ENCODE results near the gene PLXNB3. TPM values are rescaled to one million over a fixed set of nuclear protein-coding genes. Genes with fewer than 3 reads are reported as not detected.
"Not testable (repeated sequence)": the region's sequence is repeated elsewhere in the genome, so short reads cannot be mapped to it uniquely, and the experiment has no call there.

Gene PLXNB3
- total RNA-seq (2014; rRNA removed; shearing (Covaris generic); ENCODE audit: low replicate concordance): 1.7 and 2.5 TPM in 2 replicates

- DNase-seq (ENCODE audit: low read depth): peak; percentile 67
- in situ Hi-C loops (cut with HindIII; ENCODE audit: low pct_unique_long_range_greater_than_20kb, low sequenced_read_pairs): no loop called here
Measured at GRCh38 chrX:153763989-153764755, at the start of gene PLXNB3. Gene PLXNB3, plus strand, starts transcription at chrX:153764249. Its CDS starts 1,287 bp downstream, at chrX:153765536.

DNA sequence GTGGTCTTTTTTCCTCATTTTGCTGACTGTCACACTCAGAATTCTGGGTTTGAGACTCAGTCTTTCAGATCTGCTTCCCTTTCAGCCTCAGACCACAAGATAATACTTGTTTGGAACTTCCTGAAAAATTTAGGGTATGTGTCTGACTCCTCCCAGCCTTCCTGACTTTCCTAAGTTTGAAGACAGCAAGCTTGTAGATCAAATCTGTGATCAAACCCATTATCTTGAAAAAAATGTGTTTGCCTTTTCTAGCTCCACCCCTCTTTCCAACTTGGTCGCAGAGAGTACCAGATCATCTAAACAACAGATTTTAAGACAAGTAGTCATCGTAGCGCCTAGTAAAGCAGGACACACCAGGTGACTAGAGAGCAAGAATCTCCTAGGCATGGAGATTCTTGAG, 49.8 kb upstream of the PLXNB3 start:
- DNase-seq (ENCODE audit: low read depth): no peak
- in situ Hi-C loops (cut with HindIII; ENCODE audit: low pct_unique_long_range_greater_than_20kb, low sequenced_read_pairs): no loop called here

DNA sequence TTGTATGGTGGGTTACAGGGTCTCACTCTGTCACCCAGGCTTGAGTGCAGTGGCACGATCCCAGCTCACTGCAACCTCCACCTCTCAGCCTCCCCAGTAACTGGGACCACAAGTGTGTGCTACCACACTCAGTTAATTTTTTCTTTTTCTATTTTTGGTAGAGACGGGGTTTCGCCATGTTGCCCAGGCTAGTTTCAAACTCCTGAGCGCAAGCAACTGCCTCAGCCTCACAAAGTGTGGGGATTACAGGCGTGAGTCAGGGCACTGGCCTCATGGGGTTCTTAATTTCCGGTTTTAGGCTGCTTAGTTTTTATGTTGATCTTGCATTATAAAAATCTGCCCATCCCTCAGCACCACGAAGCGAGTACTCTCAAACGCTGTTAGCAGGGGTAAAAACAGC, 46.6 kb upstream of the PLXNB3 start:
- in situ Hi-C loops (cut with HindIII; ENCODE audit: low pct_unique_long_range_greater_than_20kb, low sequenced_read_pairs): no loop called here
- DNase-seq (ENCODE audit: low read depth): no peak

- DNase-seq (ENCODE audit: low read depth): no peak
- in situ Hi-C loops (cut with HindIII; ENCODE audit: low pct_unique_long_range_greater_than_20kb, low sequenced_read_pairs): no loop called here
Measured at GRCh38 chrX:153719238-153719637, 44.8 kb upstream of the PLXNB3 start.

GRCh38 chrX:153719701-153720100, 44.3 kb upstream of the PLXNB3 start:
- in situ Hi-C loops (cut with HindIII; ENCODE audit: low pct_unique_long_range_greater_than_20kb, low sequenced_read_pairs): no loop called here
- DNase-seq (ENCODE audit: low read depth): no peak

DNA sequence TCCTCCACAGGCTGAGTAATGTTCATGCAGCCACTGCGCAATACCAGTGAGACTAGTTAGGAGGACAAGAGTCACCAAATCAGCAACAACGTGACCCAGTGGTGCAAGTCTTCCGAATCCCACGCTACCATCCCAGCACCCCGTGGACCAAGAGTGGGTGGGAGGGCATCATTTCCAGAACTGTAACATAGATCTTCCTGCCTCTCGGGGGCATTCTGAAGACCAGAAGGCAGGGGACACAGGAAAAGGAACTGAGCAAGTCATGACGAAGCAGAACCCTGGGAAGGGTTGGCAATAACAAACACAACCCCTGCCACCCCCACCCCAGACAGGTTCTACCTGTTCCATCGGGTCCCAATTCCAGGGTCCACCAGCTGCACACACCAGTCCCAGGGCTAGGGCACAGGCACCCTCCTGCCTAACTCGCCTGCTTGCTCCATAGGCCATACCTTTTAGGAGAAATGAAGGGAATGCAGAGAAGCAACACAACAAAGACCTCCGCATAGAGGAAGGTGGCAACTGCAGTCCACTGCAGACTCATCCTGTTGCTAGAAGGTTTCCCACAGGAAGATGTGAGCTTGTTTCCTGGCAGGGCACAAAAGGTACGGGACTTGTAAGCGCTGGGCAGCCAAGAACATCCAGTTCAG, 41.2 kb upstream of the PLXNB3 start:
- no peak for DNase-seq (ENCODE audit: low read depth)
- in situ Hi-C loops (cut with HindIII; ENCODE audit: low pct_unique_long_range_greater_than_20kb, low sequenced_read_pairs): no loop called here

DNA sequence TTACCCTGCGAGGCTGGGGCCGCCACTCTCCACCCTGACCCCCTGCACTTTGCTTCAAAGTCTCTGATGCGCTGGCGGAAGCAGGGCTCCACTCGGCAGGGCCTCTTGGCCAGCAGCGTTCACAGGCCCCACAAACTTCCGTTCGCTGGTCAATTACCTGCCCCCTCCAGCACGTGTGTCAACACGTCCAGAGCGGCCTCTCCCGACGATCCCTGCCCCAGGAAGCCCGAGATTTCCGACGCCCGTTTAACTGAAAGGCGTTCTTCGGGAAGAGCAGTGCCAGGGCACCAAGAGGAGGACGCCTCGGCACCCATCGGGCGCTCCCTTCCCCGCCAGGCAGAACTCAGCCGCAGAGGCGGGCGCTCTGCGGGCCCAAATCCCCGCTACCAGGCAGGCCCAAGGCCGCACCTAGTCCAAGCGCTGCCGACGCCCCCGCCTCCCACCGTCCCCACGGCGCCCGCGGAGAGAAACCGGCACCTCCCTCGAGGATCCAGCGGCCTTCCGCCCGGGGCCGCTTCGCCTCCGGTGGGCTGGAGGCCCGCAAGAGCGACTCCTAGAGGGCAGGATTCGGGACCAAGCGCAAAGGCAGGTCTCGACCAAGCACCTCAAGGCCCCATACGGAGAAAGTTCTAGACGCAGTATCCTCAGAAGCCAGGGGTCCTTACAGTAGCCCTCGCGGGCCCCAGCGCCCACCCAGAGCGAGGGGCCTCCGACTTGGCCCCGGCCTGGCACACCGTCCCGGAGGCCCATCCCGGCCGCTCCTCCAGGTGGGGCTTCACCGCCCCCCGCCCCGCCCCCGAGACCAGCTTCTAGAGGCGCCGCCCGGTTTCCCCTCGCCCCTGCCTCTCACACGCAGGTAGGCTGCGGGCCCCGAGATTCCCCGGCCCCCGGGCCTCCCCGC, 40.4 kb upstream of the PLXNB3 start:
- in situ Hi-C loops (cut with HindIII; ENCODE audit: low pct_unique_long_range_greater_than_20kb, low sequenced_read_pairs): no loop called here
- peak; percentile 59 for DNase-seq (ENCODE audit: low read depth)

DNA sequence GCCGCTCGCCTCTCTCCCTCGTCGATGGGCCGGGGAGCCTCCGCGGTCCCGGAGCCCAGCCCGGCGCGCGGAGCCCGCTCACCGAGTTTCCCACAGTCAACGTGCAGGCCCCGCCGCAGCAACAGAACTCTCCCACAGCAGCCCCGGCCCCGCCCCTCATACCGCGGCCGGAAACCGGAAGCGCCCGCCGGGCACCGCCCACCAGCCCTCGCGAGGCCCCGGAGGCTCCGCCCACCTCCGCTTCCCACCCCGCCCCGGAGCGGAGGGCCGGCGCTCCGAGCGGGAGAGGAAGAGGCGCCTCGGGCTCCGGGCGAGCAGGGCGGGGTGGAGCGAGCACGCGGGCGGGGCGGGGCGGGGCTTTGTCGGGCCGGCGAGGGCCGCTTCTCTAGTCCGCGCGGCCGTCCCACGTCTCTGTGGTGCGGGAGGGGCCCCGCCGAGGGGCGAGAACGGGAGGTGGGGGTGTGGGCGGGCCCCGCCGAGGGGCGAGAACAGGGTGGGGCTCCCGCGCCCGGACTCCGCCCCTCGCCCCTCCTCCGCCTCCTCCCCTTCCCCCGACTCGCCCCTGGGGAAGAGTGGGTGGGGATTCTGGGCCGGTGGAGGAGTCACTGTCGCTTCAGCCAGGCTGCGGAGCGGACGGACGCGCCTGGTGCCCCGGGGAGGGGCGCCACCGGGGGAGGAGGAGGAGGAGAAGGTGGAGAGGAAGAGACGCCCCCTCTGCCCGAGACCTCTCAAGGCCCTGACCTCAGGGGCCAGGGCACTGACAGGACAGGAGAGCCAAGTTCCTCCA, 39.6 kb upstream of the PLXNB3 start, which contains the start of the genes ABCD1 and BCAP31:
ABCD1 (plus strand) TSS at position 605 of the 787 bp plus-strand sequence. CDS start 411 bp downstream, outside the sequence.
BCAP31 (minus strand) TSS at position 136 of the 787 bp plus-strand sequence. CDS start 1,143 bp downstream, outside the sequence.
- in situ Hi-C loops (cut with HindIII; ENCODE audit: low pct_unique_long_range_greater_than_20kb, low sequenced_read_pairs): no loop called here

DNA sequence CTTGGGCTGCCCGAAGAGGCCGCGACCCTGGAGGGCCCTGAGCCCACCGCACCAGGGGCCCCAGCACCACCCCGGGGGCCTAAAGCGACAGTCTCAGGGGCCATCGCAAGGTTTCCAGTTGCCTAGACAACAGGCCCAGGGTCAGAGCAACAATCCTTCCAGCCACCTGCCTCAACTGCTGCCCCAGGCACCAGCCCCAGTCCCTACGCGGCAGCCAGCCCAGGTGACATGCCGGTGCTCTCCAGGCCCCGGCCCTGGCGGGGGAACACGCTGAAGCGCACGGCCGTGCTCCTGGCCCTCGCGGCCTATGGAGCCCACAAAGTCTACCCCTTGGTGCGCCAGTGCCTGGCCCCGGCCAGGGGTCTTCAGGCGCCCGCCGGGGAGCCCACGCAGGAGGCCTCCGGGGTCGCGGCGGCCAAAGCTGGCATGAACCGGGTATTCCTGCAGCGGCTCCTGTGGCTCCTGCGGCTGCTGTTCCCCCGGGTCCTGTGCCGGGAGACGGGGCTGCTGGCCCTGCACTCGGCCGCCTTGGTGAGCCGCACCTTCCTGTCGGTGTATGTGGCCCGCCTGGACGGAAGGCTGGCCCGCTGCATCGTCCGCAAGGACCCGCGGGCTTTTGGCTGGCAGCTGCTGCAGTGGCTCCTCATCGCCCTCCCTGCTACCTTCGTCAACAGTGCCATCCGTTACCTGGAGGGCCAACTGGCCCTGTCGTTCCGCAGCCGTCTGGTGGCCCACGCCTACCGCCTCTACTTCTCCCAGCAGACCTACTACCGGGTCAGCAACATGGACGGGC, 38.8 kb upstream of the PLXNB3 start:
- in situ Hi-C loops (cut with HindIII; ENCODE audit: low pct_unique_long_range_greater_than_20kb, low sequenced_read_pairs): no loop called here
- DNase-seq (ENCODE audit: low read depth): no peak

More for the DNA sequence above, 39.6 kb upstream of the PLXNB3 start, which contains the start of the genes ABCD1 and BCAP31:
- peak; percentile 89 for DNase-seq (ENCODE audit: low read depth)

- in situ Hi-C loops (cut with HindIII; ENCODE audit: low pct_unique_long_range_greater_than_20kb, low sequenced_read_pairs): no loop called here
- no peak for DNase-seq (ENCODE audit: low read depth)
Measured at GRCh38 chrX:153725832-153726285, 38.2 kb upstream of the PLXNB3 start.

GRCh38 chrX:153726286-153727122, 37.5 kb upstream of the PLXNB3 start:
- in situ Hi-C loops (cut with HindIII; ENCODE audit: low pct_unique_long_range_greater_than_20kb, low sequenced_read_pairs): no loop called here
- DNase-seq (ENCODE audit: low read depth): peak; percentile 55

DNA sequence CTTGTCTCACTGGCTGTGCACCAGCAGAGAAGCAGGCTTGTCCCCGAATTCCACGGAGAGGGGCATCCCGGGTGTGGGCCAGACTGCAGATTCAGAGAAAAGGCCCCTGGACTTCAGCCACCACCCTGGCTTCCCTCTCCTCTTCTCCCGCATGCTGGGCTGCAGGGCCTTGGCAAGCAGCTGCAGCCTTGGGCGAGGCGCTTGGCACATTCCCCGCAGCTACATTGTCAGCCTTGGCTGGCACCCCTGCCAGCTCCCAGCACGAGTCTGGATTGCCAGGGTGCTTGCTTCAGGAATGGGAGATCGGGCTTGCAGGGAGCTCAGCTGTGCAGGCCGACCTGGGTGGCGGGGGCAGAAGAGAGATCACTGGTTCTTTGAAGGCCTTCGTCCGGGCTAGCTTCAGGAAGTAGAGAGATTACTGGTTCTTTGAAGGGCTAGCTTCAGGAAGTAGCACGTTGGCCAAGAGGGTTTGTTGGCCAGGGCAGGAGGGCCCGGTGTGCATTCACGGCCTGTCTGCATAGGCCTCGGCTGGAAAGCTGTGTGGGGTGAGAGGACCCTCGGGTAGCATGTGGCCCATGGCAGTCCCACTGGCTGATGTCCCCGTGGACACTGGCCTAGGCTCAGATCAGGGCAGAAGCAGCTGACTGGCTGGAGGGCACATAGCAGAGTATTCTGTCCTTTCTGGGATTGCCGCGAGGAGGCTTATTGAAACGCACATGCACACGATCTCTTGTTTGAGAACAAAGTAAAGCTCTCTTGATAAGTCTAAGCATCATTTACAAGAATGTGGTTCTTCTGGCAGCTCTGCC, 36.7 kb upstream of the PLXNB3 start:
- in situ Hi-C loops (cut with HindIII; ENCODE audit: low pct_unique_long_range_greater_than_20kb, low sequenced_read_pairs): no loop called here
- no peak for DNase-seq (ENCODE audit: low read depth)

GRCh38 chrX:153728095-153728494, 36.0 kb upstream of the PLXNB3 start:
- in situ Hi-C loops (cut with HindIII; ENCODE audit: low pct_unique_long_range_greater_than_20kb, low sequenced_read_pairs): no loop called here
- DNase-seq (ENCODE audit: low read depth): no peak

DNA sequence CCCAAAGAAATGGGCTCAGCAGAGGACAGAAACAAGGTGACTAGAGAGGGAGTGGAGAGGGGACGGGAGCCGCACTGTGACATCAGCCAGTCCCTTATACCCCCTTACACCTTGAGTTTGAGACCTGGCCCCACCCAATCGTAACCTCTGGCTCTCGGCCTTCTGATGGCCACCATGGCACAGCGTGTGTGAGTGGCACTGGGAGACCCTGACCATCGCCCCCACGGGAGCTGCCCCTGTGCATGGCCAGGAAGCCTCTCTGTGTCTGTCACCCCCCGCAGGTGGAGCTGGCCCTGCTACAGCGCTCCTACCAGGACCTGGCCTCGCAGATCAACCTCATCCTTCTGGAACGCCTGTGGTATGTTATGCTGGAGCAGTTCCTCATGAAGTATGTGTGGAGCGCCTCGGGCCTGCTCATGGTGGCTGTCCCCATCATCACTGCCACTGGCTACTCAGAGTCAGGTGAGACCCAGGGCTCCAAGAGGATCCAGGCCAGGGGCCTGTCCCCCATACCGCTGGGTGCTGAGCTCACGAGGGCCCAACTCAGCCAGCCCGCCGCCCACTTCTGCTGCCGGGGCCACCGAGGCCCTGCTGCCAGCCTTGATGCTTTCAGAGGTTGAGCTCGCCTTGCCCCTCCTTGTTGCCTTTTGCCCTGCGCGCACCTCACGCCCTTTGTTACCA, 35.0 kb upstream of the PLXNB3 start:
- in situ Hi-C loops (cut with HindIII; ENCODE audit: low pct_unique_long_range_greater_than_20kb, low sequenced_read_pairs): no loop called here
- no peak for DNase-seq (ENCODE audit: low read depth)

- DNase-seq (ENCODE audit: low read depth); in situ Hi-C loops (cut with HindIII; ENCODE audit: low pct_unique_long_range_greater_than_20kb, low sequenced_read_pairs): not testable (repeated sequence)
Measured at GRCh38 chrX:153730115-153730514, 33.9 kb upstream of the PLXNB3 start.
